GM23338 (cell line): ENCODE measurements around the gene CCDC102A. TPM values are rescaled to one million over a fixed set of nuclear protein-coding genes. Genes with fewer than 3 reads are reported as not detected.

Experiments used
- ATAC-seq: fragments of 200-7000 bp; cut with Tn5 transposase; 3 replicates; pipeline ENCODE4 v1.9.1; 2020
- DNase-seq: peaks from one replicate; pipeline ENCODE4 v3.0.0-alpha.2; 2015; ENCODE audit warnings: low spot score
- H2AFZ ChIP-seq: fragments of 200-600 bp; sonication (generic); 2 replicates; pipeline ENCODE4 v1.8.0; 2016; ENCODE audit warnings: antibody characterized with exemption, mild to moderate bottlenecking, moderate library complexity
- H3F3A ChIP-seq: fragments of 200-600 bp; sonication (generic); replicated peaks from 2 replicates; pipeline ENCODE4 v1.8.0; 2017; ENCODE audit warnings: antibody characterized with exemption, mixed run types, low read depth
- H3K27ac ChIP-seq: fragments of 200-600 bp; sonication (generic); 2 replicates; pipeline ENCODE4 v1.6.1; 2016; ENCODE audit warnings: low read depth
- H3K27me3 ChIP-seq: fragments of 200-600 bp; sonication (generic); 2 replicates; pipeline ENCODE4 v1.8.0; 2016; ENCODE audit warnings: mild to moderate bottlenecking, mixed run types, moderate library complexity; ENCODE audit not compliant: insufficient read depth
- H3K36me3 ChIP-seq: fragments of 200-600 bp; sonication (generic); 2 replicates; pipeline ENCODE4 v1.8.0; 2016; ENCODE audit warnings: mild to moderate bottlenecking; ENCODE audit not compliant: insufficient read depth
- H3K4me1 ChIP-seq: fragments of 200-600 bp; sonication (generic); 2 replicates; pipeline ENCODE4 v1.8.0; 2016; ENCODE audit warnings: mild to moderate bottlenecking, moderate library complexity; ENCODE audit not compliant: insufficient read depth
- H3K4me2 ChIP-seq: fragments of 200-600 bp; sonication (generic); 2 replicates; pipeline ENCODE4 v1.7.1; 2017; ENCODE audit warnings: mixed run types
- H3K4me3 ChIP-seq: fragments of 200-600 bp; sonication (generic); 2 replicates; pipeline ENCODE4 v1.6.1; 2016; ENCODE audit warnings: mixed run types
- H3K79me2 ChIP-seq: fragments of 200-600 bp; sonication (generic); replicated peaks from 2 replicates; pipeline ENCODE4 v1.8.0; 2017; ENCODE audit warnings: mild to moderate bottlenecking; ENCODE audit not compliant: insufficient read depth
- H3K9me2 ChIP-seq: fragments of 200-600 bp; sonication (generic); 2 replicates; pipeline ENCODE4 v1.8.0; 2017; ENCODE audit not compliant: insufficient read depth
- H4K20me1 ChIP-seq: fragments of 200-600 bp; sonication (generic); replicated peaks from 2 replicates; pipeline ENCODE4 v1.8.0; 2017; ENCODE audit warnings: mild to moderate bottlenecking; ENCODE audit not compliant: insufficient read depth
- H3K27ac Mint-ChIP-seq: 2 replicates; pipeline ENCODE4 v1.8.0; 2020; ENCODE audit warnings: inconsistent platforms, mild to moderate bottlenecking, moderate library complexity, mixed read lengths
- H3K27me3 Mint-ChIP-seq: 3 replicates; pipeline ENCODE4 v1.8.0; 2022; ENCODE audit warnings: low read depth, mild to moderate bottlenecking, moderate library complexity, mixed read lengths, inconsistent platforms; ENCODE audit not compliant: insufficient read depth, poor library complexity
- H3K36me3 Mint-ChIP-seq: 3 replicates; pipeline ENCODE4 v1.8.0; 2021; ENCODE audit warnings: low read depth, mild to moderate bottlenecking, inconsistent platforms, moderate library complexity, mixed read lengths
- H3K4me1 Mint-ChIP-seq: 3 replicates; pipeline ENCODE4 v1.8.0; 2020; ENCODE audit warnings: mild to moderate bottlenecking, inconsistent platforms, mixed read lengths
- H3K4me3 Mint-ChIP-seq: 3 replicates; pipeline ENCODE4 v1.8.0; 2021; ENCODE audit warnings: moderate library complexity, mild to moderate bottlenecking, inconsistent platforms, mixed read lengths
- H3K9me3 Mint-ChIP-seq: 3 replicates; pipeline ENCODE4 v1.8.0; 2020; ENCODE audit warnings: moderate library complexity, mild to moderate bottlenecking, inconsistent platforms, mixed read lengths
- CREB1 ChIP-seq: fragments of 250-450 bp; sonication (Bioruptor Pico); IDR thresholded peaks from 2 replicates; pipeline ENCODE4 v1.5.0; 2020; ENCODE audit warnings: low read depth, mild to moderate bottlenecking, moderate library complexity
- CTCF ChIP-seq, 2 experiments: fragments of 200-600 bp in 1 of 2; sonication (generic) in 1 of 2; conservative IDR thresholded peaks; 2 replicates each; pipeline versions ENCODE4 v1.5.1 to v1.6.1; 2016 to 2017; ENCODE audit warnings: antibody characterized with exemption in 2 of 2, low read depth in 2 of 2, mild to moderate bottlenecking in 2 of 2, moderate library complexity in 1 of 2
- ETS1 ChIP-seq: IDR thresholded peaks from 2 replicates; pipeline ENCODE4 v1.6.1; 2016; ENCODE audit warnings: antibody characterized with exemption
- EZH2 ChIP-seq: fragments of 200-600 bp; sonication (generic); IDR thresholded peaks from one replicate; pipeline ENCODE4 v1.8.0; 2017; ENCODE audit warnings: antibody characterized with exemption, mild to moderate bottlenecking, low read depth; ENCODE audit not compliant: unreplicated experiment
- EZH2phosphoT487 ChIP-seq: fragments of 200-600 bp; sonication (generic); IDR thresholded peaks from one replicate; pipeline ENCODE4 v1.8.1; 2018; ENCODE audit warnings: antibody characterized with exemption; ENCODE audit not compliant: unreplicated experiment
- JUNB ChIP-seq: IDR thresholded peaks from one replicate; pipeline ENCODE4 v1.6.1; 2016; ENCODE audit warnings: antibody characterized with exemption; ENCODE audit not compliant: unreplicated experiment
- NANOG ChIP-seq: IDR thresholded peaks from 2 replicates; pipeline ENCODE4 v1.6.1; 2016; ENCODE audit warnings: antibody characterized with exemption, borderline replicate concordance
- POLR2AphosphoS5 ChIP-seq: IDR thresholded peaks from 2 replicates; pipeline ENCODE4 v1.6.1; 2016; ENCODE audit warnings: antibody characterized with exemption, low read depth
- STAT1 ChIP-seq: IDR thresholded peaks from one replicate; pipeline ENCODE4 v1.6.1; 2016; ENCODE audit warnings: antibody characterized with exemption; ENCODE audit not compliant: unreplicated experiment
- ZNF114 ChIP-seq: fragments of 250-450 bp; sonication (Bioruptor Pico); IDR thresholded peaks from 2 replicates; pipeline ENCODE4 v1.5.0; 2020; ENCODE audit warnings: mild to moderate bottlenecking, moderate library complexity
- ZNF331 ChIP-seq: fragments of 250-450 bp; sonication (Bioruptor Pico); IDR thresholded peaks from 2 replicates; pipeline ENCODE4 v1.5.0; 2020; ENCODE audit warnings: low read depth, mild to moderate bottlenecking, moderate library complexity
- ZNF462 ChIP-seq: fragments of 250-450 bp; sonication (Bioruptor Pico); IDR thresholded peaks from 2 replicates; pipeline ENCODE4 v1.5.0; 2020; ENCODE audit warnings: mild to moderate bottlenecking, moderate library complexity
- polyA plus RNA-seq: library from polyadenylated mRNA; unstranded; fragments of >200 nt; fragmentation: Nextera tagmentation; extraction: Ambion mirVana; gene quantifications from 2 replicates; pipeline ENCODE4 v1.2.1, GENCODE V29; 2016
- total RNA-seq: library from RNA; depleted of rRNA; stranded (reverse); fragments of >200 nt; shearing (Covaris generic); gene quantifications from 2 replicates; pipeline ENCODE4 v1.2.3, GENCODE V29; 2014
- TF ChIP-seq, protein P1 (sequence below): IDR thresholded peaks from one replicate; pipeline ENCODE4 v1.6.1; 2018; ENCODE audit warnings: antibody characterized with exemption; ENCODE audit not compliant: unreplicated experiment

CCDC102A gene
- total and polyA plus RNA-seq, 2 experiments from 2014 or later: 2.0 to 5.2 TPM

DNA sequence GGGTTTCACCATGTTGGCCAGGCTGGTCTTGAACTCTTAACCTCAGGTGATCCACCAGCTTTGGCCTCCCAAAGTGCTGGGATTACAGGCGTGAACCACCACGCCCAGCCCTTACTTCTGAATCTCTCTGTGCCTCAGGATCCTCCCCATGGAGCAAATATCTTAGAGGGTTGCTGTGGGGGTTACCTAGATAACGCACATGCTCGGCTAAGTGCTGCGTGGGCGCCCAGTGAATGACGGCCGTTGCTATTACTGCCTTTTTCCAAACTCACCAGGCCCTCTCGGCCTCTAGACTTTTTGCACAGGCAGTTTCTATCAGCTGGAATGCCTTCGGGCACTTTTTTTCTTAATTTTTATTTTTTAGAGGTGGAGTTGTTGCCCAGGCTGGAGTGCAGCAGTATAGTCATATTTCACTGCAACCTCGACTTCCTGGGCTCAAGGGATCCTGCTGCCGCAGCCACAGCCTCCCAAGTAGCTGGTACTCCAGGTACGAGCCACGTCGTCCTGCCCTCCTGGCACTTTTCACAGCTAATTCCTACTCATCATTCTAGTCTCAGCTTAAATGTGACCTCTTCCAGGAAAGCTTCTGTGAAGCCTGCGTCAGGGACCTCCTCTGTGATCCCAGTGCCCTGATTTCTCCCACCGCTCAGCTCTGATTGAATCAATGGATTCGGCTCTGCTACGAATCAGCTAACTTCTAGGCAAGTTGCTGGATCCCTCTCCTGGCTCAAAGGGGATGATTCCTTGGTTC is 8.6 kb downstream of the CCDC102A start:
- peaks cover 45% of the 10 kb centered on the region for H3K4me1 Mint-ChIP-seq
- H3F3A ChIP-seq: peaks cover 15% of the 10 kb centered on the region; the same call in 1 of the 2 replicates
- peaks cover 3% of the 10 kb centered on the region; the same call in 2 of the 3 replicates for H3K9me3 Mint-ChIP-seq
- H3K36me3 ChIP-seq: no peaks in the 10 kb centered on the region
- peaks cover 21% of the 10 kb centered on the region for H3K36me3 Mint-ChIP-seq
- H3K4me3 ChIP-seq: peak overlapping the region; percentile 68
- H3K27me3 ChIP-seq: peaks cover 12% of the 10 kb centered on the region
- H3K27ac Mint-ChIP-seq: peak overlapping the region; percentile 87; the same call in 1 of the 2 replicates
- no peak for TF ChIP-seq JUNB
- TF ChIP-seq ZNF462 (CRISPR knock-in tag): no peak
- no peak for TF ChIP-seq CTCF (conservative IDR thresholded peaks at IDR 0.05; ENCODE audit: low read depth in 2 of 2)
- no peak for TF ChIP-seq ZNF114
- no peak for TF ChIP-seq ETS1
- no peak for TF ChIP-seq EZH2phosphoT487
- TF ChIP-seq NANOG: no peak
- no peak for TF ChIP-seq CREB1 (CRISPR knock-in tag)
- no peak for TF ChIP-seq EZH2
- TF ChIP-seq, protein P1, sequence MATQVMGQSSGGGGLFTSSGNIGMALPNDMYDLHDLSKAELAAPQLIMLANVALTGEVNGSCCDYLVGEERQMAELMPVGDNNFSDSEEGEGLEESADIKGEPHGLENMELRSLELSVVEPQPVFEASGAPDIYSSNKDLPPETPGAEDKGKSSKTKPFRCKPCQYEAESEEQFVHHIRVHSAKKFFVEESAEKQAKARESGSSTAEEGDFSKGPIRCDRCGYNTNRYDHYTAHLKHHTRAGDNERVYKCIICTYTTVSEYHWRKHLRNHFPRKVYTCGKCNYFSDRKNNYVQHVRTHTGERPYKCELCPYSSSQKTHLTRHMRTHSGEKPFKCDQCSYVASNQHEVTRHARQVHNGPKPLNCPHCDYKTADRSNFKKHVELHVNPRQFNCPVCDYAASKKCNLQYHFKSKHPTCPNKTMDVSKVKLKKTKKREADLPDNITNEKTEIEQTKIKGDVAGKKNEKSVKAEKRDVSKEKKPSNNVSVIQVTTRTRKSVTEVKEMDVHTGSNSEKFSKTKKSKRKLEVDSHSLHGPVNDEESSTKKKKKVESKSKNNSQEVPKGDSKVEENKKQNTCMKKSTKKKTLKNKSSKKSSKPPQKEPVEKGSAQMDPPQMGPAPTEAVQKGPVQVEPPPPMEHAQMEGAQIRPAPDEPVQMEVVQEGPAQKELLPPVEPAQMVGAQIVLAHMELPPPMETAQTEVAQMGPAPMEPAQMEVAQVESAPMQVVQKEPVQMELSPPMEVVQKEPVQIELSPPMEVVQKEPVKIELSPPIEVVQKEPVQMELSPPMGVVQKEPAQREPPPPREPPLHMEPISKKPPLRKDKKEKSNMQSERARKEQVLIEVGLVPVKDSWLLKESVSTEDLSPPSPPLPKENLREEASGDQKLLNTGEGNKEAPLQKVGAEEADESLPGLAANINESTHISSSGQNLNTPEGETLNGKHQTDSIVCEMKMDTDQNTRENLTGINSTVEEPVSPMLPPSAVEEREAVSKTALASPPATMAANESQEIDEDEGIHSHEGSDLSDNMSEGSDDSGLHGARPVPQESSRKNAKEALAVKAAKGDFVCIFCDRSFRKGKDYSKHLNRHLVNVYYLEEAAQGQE: no peak
- no peak for TF ChIP-seq POLR2AphosphoS5
- TF ChIP-seq STAT1: no peak
- no peak for TF ChIP-seq ZNF331 (CRISPR knock-in tag)
- peak overlapping the region; percentile 85 for H3K4me2 ChIP-seq
- peaks cover 37% of the 10 kb centered on the region for H3K27me3 Mint-ChIP-seq
- no peak for ATAC-seq
- H3K27ac ChIP-seq: peak overlapping the region; percentile 86; the same call in 1 of the 2 replicates
- peaks cover 10% of the 10 kb centered on the region for H3K79me2 ChIP-seq
- H3K4me3 Mint-ChIP-seq: peak overlapping the region; percentile 79
- H2AFZ ChIP-seq: peak overlapping the region; percentile 99
- H3K9me2 ChIP-seq: no peaks in the 10 kb centered on the region
- no peak for DNase-seq
- peaks cover 9% of the 10 kb centered on the region; the same call in 1 of the 2 replicates for H4K20me1 ChIP-seq
- peaks cover 33% of the 10 kb centered on the region for H3K4me1 ChIP-seq
